ELR (cell line): ENCODE results near the gene TXN2.
"Not testable (repeated sequence)": the region's sequence is repeated elsewhere in the genome, so short reads cannot be mapped to it uniquely, and the experiment has no call there.

ENCODE experiments used
- DNase-seq: peaks from one replicate; pipeline ENCODE4 v3.0.0-alpha.2; 2015; ENCODE audit warnings: low read depth

The TXN2 gene

GRCh38 chr22:36455571-36456463 is 25.6 kb downstream of the TXN2 start:
- DNase-seq = no peak

- peak; percentile 84 for DNase-seq
Measured at GRCh38 chr22:36454916-36455570, 26.4 kb downstream of the TXN2 start.

- DNase-seq = no peak
Measured at GRCh38 chr22:36453855-36454378, 27.5 kb downstream of the TXN2 start.

- DNase-seq = peak; percentile 47
Measured at GRCh38 chr22:36452978-36453607, 28.3 kb downstream of the TXN2 start.

- DNase-seq = no peak
Measured at GRCh38 chr22:36452250-36452977, 29.0 kb downstream of the TXN2 start.

- not testable (repeated sequence) for DNase-seq
Measured at GRCh38 chr22:36450923-36451322, 30.5 kb downstream of the TXN2 start.

- no peak for DNase-seq
Measured at GRCh38 chr22:36449596-36450175, 31.8 kb downstream of the TXN2 start.

GRCh38 chr22:36447632-36448031 is 33.8 kb downstream of the TXN2 start:
- DNase-seq = no peak

GRCh38 chr22:36445158-36445668 is 36.2 kb downstream of the TXN2 start:
- DNase-seq = peak; percentile 89

- DNase-seq = no peak
Measured at GRCh38 chr22:36443198-36443770, 38.2 kb downstream of the TXN2 start.

- DNase-seq = no peak
Measured at GRCh38 chr22:36442506-36443197, 38.8 kb downstream of the TXN2 start.

GRCh38 chr22:36440429-36441002 is 40.9 kb downstream of the TXN2 start:
- no peak for DNase-seq

- DNase-seq = peak; percentile 94
Measured at GRCh38 chr22:36439481-36440271, 41.8 kb downstream of the TXN2 start.

GRCh38 chr22:36435516-36436415 is 45.7 kb downstream of the TXN2 start:
- DNase-seq = no peak

- DNase-seq = no peak
Measured at GRCh38 chr22:36433318-36434231, 47.9 kb downstream of the TXN2 start.

GRCh38 chr22:36432592-36433317 is 48.7 kb downstream of the TXN2 start:
- DNase-seq = no peak
